Measurements from ENCODE around the gene LRMDA. TPM values are rescaled to one million over a fixed set of nuclear protein-coding genes. Genes with fewer than 3 reads are reported as not detected.

LRMDA gene
- total RNA-seq, 4 donors from 2014 or later, result 1.4 to 23.1 (median 3.6) TPM

DNA sequence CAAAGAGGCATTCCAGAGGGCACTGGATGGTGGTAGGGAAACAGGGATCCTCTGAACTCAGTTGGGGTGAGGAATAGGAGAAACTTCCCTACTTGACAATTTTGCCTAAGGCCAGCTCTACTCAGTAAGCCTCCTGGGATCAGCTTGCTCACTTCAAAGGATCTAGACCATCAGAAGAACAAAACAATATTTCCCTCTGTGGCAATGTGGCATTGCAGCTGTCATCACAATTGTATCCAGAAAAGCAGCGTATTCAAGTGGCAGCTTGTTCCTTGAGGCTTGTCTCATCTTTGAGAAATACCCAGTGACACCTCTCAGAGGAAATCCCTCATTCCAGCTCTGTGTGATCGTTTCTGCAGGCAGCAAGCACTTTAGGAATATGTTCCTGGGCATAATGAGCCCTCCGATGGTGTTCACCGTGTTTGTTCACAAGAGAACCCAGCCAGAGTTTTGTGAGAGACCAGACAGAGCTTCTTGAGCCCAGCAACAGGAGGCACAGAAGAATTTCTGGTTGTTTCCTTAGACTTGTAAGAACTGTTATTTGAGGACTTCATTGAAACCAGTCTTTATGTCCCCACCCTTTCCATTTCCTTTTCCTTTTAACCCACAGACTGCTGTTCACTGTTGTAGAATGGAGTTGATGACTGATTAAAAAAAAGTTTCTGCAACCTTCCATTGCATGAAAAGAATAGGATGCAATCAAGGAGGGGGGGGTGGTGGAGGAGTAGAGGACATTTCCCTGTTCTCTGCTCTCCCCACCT lies 747.3 kb downstream of the LRMDA start:
- no peaks in the 10 kb centered on the region for H3K36me3 ChIP-seq
- no peak overlapping the region for H3K27ac ChIP-seq
- H3K4me1 ChIP-seq, result no peaks in the 10 kb centered on the region
- no peak for TF ChIP-seq POLR2A (IDR thresholded peaks at IDR 0.05)
- TF ChIP-seq, protein P1, sequence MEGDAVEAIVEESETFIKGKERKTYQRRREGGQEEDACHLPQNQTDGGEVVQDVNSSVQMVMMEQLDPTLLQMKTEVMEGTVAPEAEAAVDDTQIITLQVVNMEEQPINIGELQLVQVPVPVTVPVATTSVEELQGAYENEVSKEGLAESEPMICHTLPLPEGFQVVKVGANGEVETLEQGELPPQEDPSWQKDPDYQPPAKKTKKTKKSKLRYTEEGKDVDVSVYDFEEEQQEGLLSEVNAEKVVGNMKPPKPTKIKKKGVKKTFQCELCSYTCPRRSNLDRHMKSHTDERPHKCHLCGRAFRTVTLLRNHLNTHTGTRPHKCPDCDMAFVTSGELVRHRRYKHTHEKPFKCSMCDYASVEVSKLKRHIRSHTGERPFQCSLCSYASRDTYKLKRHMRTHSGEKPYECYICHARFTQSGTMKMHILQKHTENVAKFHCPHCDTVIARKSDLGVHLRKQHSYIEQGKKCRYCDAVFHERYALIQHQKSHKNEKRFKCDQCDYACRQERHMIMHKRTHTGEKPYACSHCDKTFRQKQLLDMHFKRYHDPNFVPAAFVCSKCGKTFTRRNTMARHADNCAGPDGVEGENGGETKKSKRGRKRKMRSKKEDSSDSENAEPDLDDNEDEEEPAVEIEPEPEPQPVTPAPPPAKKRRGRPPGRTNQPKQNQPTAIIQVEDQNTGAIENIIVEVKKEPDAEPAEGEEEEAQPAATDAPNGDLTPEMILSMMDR (IDR thresholded peaks at IDR 0.05), result no peak
- H3K27me3 ChIP-seq, result no peaks in the 10 kb centered on the region
- H3K9me3 ChIP-seq, result no peaks in the 10 kb centered on the region
- H3K4me3 ChIP-seq, result no peak overlapping the region
- DNase-seq, result no peak

- H3K27me3 ChIP-seq, result no peaks in the 10 kb centered on the region
- H3K4me3 ChIP-seq, result no peak overlapping the region
- H3K4me1 ChIP-seq, result no peaks in the 10 kb centered on the region
- no peak for TF ChIP-seq POLR2A (IDR thresholded peaks at IDR 0.05)
- TF ChIP-seq, protein P1 (IDR thresholded peaks at IDR 0.05), result no peak
- no peaks in the 10 kb centered on the region for H3K9me3 ChIP-seq
- H3K27ac ChIP-seq, result no peak overlapping the region
- no peaks in the 10 kb centered on the region for H3K36me3 ChIP-seq
- no peak for DNase-seq
These were observed 748.4 kb downstream of the LRMDA start for GRCh38 chr10:76179806-76180205.

GRCh38 chr10:76184647-76185046 lies 753.2 kb downstream of the LRMDA start:
- TF ChIP-seq, protein P1 (IDR thresholded peaks at IDR 0.05), result no peak
- no peak for TF ChIP-seq POLR2A (IDR thresholded peaks at IDR 0.05)
- DNase-seq, result no peak
- no peaks in the 10 kb centered on the region for H3K4me1 ChIP-seq
- H3K9me3 ChIP-seq, result no peaks in the 10 kb centered on the region
- no peaks in the 10 kb centered on the region for H3K36me3 ChIP-seq
- H3K4me3 ChIP-seq, result no peak overlapping the region
- no peak overlapping the region for H3K27ac ChIP-seq
- no peaks in the 10 kb centered on the region for H3K27me3 ChIP-seq

DNA sequence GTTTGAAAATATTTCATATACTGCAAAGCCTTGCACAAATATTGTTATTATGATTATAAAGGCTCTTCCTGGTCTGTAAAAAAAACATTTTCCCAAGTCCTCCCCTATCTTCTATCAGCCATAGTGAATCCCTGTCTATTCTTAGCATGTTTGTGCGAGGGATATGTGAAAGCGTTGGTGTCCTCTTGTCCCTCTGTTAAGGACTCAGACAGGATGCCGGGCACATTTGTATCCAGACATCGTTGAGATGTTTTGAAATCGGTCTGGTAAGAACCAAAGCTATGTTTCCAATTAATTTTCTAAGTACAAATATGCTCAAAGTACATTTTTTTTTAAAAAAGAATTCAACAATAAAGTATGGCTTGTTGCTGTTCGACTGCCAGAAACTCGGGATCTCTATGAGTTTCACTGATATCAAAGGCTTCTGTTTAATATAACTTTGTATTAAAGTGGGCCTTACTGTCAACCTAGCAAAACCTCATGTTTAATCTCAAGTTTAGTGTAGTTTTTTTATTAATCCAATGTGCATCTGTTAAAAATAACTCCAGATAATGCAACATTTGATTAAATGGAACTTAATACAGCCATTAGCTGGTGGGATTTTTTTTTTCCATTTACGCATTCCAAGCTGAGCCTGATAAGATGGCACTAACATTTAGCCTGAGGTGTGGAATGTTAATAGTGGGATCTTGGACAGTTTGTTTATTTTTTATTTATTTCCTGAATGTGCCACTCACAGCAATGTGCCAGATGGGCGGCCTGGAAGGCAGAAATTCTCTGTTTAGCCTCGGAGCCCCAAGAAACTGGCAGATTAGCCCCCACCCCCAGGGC lies 754.3 kb downstream of the LRMDA start:
- H3K4me1 ChIP-seq, result no peaks in the 10 kb centered on the region
- DNase-seq, result no peak
- H3K36me3 ChIP-seq, result no peaks in the 10 kb centered on the region
- H3K27ac ChIP-seq, result no peak overlapping the region
- H3K9me3 ChIP-seq, result no peaks in the 10 kb centered on the region
- TF ChIP-seq, protein P1 (IDR thresholded peaks at IDR 0.05), result no peak
- no peak for TF ChIP-seq POLR2A (IDR thresholded peaks at IDR 0.05)
- H3K4me3 ChIP-seq, result no peak overlapping the region
- H3K27me3 ChIP-seq, result no peaks in the 10 kb centered on the region

GRCh38 chr10:76188216-76188615 lies 756.8 kb downstream of the LRMDA start:
- no peak for DNase-seq
- Histone ChIP-seq H3K9me3 (no peaks in the 10 kb centered on the region), H3K4me3 (no peak overlapping the region), H3K27me3 (no peaks in the 10 kb centered on the region), H3K27ac (no peak overlapping the region), H3K36me3 (no peaks in the 10 kb centered on the region), H3K4me1 (no peaks in the 10 kb centered on the region)
- TF ChIP-seq, protein P1 (IDR thresholded peaks at IDR 0.05), result no peak
- no peak for TF ChIP-seq POLR2A (IDR thresholded peaks at IDR 0.05)
